Breast epithelium (tissue), 3 donors: ENCODE data around the gene MYOD1.

Experiments used
- CTCF ChIP-seq, 3 donors: fragments of 450-650 bp; IDR thresholded peaks; one replicate each; pipeline ENCODE4 v1.5.1; 2016 to 2017; ENCODE audit warnings: antibody characterized with exemption in 3 of 3, mild to moderate bottlenecking in 3 of 3, moderate library complexity in 3 of 3
- POLR2A ChIP-seq: fragments of 450-650 bp; IDR thresholded peaks from one replicate; pipeline ENCODE4 v1.6.1; 2016; ENCODE audit warnings: antibody characterized with exemption, mild to moderate bottlenecking, moderate library complexity
- POLR2AphosphoS5 ChIP-seq, 3 donors: sonication (generic); formaldehyde crosslinking; IDR thresholded peaks; one replicate each; pipeline ENCODE4 v1.6.1; 2017; ENCODE audit warnings: antibody characterized with exemption in 3 of 3

- no peak for TF ChIP-seq CTCF (IDR thresholded peaks at IDR 0.05)
- TF ChIP-seq POLR2A, result no peak
- no peak for TF ChIP-seq POLR2AphosphoS5 (IDR thresholded peaks at IDR 0.05)
Observed at GRCh38 chr11:17765356-17766072, 46.1 kb downstream of the MYOD1 start.
